ENCODE data around the gene GFOD1.

Gene GFOD1

GRCh38 chr6:13336553-13336952, 150.8 kb downstream of the GFOD1 start:
- Histone ChIP-seq H3K27ac (ENCODE audit: low read depth, low read length) (no peak overlapping the region), H3K4me2 (ENCODE audit: low read length) (no peak overlapping the region), H3F3A (ENCODE audit: control insufficient read depth, insufficient read depth) (no peaks in the 10 kb centered on the region), H3K9me3 (ENCODE audit: control insufficient read depth, insufficient read depth, low read length) (no peaks in the 10 kb centered on the region), H3K4me1 (ENCODE audit: control insufficient read depth, low read length) (peaks cover 11% of the 10 kb centered on the region), H3K27me3 (ENCODE audit: control insufficient read depth, low read length) (no peaks in the 10 kb centered on the region; the same call in 1 of the 2 replicates), H3K36me3 (ENCODE audit: control insufficient read depth, low read length) (no peaks in the 10 kb centered on the region), H3K79me2 (ENCODE audit: control insufficient read depth, low read length) (no peaks in the 10 kb centered on the region), H3K9me2 (replicated peaks; ENCODE audit: control insufficient read depth, low read length) (no peaks in the 10 kb centered on the region), H3K4me3 (ENCODE audit: low read length) (no peak overlapping the region), H4K20me1 (ENCODE audit: control insufficient read depth, insufficient read depth, low read depth, low read length) (no peaks in the 10 kb centered on the region)
- TF ChIP-seq, protein P1, sequence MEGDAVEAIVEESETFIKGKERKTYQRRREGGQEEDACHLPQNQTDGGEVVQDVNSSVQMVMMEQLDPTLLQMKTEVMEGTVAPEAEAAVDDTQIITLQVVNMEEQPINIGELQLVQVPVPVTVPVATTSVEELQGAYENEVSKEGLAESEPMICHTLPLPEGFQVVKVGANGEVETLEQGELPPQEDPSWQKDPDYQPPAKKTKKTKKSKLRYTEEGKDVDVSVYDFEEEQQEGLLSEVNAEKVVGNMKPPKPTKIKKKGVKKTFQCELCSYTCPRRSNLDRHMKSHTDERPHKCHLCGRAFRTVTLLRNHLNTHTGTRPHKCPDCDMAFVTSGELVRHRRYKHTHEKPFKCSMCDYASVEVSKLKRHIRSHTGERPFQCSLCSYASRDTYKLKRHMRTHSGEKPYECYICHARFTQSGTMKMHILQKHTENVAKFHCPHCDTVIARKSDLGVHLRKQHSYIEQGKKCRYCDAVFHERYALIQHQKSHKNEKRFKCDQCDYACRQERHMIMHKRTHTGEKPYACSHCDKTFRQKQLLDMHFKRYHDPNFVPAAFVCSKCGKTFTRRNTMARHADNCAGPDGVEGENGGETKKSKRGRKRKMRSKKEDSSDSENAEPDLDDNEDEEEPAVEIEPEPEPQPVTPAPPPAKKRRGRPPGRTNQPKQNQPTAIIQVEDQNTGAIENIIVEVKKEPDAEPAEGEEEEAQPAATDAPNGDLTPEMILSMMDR (IDR thresholded peaks at IDR 0.05; ENCODE audit: low read depth, low read length, poor library complexity, severe bottlenecking), result peak; percentile 87
- TF ChIP-seq EZH2phosphoT487 (IDR thresholded peaks at IDR 0.05; ENCODE audit: borderline replicate concordance, low read length), result no peak

DNA sequence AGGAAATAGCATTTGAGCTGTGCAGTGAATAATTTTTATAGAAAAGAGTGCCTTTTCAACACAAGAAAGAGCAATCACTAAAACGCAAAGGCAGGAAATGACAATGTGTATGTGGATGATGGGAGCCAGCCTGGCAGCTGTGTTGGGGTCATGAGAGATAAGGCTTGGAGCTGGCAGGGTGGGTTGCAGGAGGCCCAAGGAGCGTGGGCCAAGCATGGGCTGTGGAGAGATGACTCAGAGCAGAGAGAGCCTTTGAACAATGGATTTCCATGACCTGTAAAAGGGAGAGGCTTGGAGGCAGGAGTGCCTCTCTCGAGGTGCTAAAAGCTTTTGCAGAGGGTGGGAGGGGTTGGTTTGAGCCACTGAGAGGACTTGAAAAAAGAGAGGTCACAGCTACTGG, 152.4 kb downstream of the GFOD1 start:
- no peak for TF ChIP-seq EZH2phosphoT487 (IDR thresholded peaks at IDR 0.05; ENCODE audit: borderline replicate concordance, low read length)
- TF ChIP-seq, protein P1 (IDR thresholded peaks at IDR 0.05; ENCODE audit: low read depth, low read length, poor library complexity, severe bottlenecking), result no peak
- Histone ChIP-seq H3K4me2 (ENCODE audit: low read length) (no peak overlapping the region), H3K79me2 (ENCODE audit: control insufficient read depth, low read length) (no peaks in the 10 kb centered on the region), H3F3A (ENCODE audit: control insufficient read depth, insufficient read depth) (peaks cover 6% of the 10 kb centered on the region; the same call in 1 of the 2 replicates), H4K20me1 (ENCODE audit: control insufficient read depth, insufficient read depth, low read depth, low read length) (no peaks in the 10 kb centered on the region), H3K36me3 (ENCODE audit: control insufficient read depth, low read length) (no peaks in the 10 kb centered on the region), H3K27me3 (ENCODE audit: control insufficient read depth, low read length) (no peaks in the 10 kb centered on the region; the same call in 1 of the 2 replicates), H3K4me3 (ENCODE audit: low read length) (no peak overlapping the region), H3K9me3 (ENCODE audit: control insufficient read depth, insufficient read depth, low read length) (no peaks in the 10 kb centered on the region), H3K4me1 (ENCODE audit: control insufficient read depth, low read length) (peaks cover 4% of the 10 kb centered on the region), H3K9me2 (replicated peaks; ENCODE audit: control insufficient read depth, low read length) (no peaks in the 10 kb centered on the region), H3K27ac (ENCODE audit: low read depth, low read length) (no peak overlapping the region)

- Histone ChIP-seq H3K4me1 (ENCODE audit: control insufficient read depth, low read length) (peaks cover 15% of the 10 kb centered on the region), H3K4me3 (ENCODE audit: low read length) (no peak overlapping the region), H3K4me2 (ENCODE audit: low read length) (no peak overlapping the region), H4K20me1 (ENCODE audit: control insufficient read depth, insufficient read depth, low read depth, low read length) (no peaks in the 10 kb centered on the region), H3K27ac (ENCODE audit: low read depth, low read length) (no peak overlapping the region), H3F3A (ENCODE audit: control insufficient read depth, insufficient read depth) (peaks cover 6% of the 10 kb centered on the region; the same call in 1 of the 2 replicates), H3K79me2 (ENCODE audit: control insufficient read depth, low read length) (peaks cover 6% of the 10 kb centered on the region; the same call in 1 of the 2 replicates), H3K27me3 (ENCODE audit: control insufficient read depth, low read length) (no peaks in the 10 kb centered on the region), H3K36me3 (ENCODE audit: control insufficient read depth, low read length) (no peaks in the 10 kb centered on the region), H3K9me3 (ENCODE audit: control insufficient read depth, insufficient read depth, low read length) (no peaks in the 10 kb centered on the region), H3K9me2 (replicated peaks; ENCODE audit: control insufficient read depth, low read length) (no peaks in the 10 kb centered on the region)
- TF ChIP-seq, protein P1 (IDR thresholded peaks at IDR 0.05; ENCODE audit: low read depth, low read length, poor library complexity, severe bottlenecking), result no peak
- TF ChIP-seq EZH2phosphoT487 (IDR thresholded peaks at IDR 0.05; ENCODE audit: borderline replicate concordance, low read length), result no peak
Observed at GRCh38 chr6:13332349-13332706, 155.1 kb downstream of the GFOD1 start.
